DND-41 (cell line): ENCODE data around the gene NPIPA5.
"Not testable (repeated sequence)": the region's sequence is repeated elsewhere in the genome, so short reads cannot be mapped to it uniquely, and the experiment has no call there.

ENCODE experiments used
- CTCF ChIP-seq: IDR thresholded peaks from 2 replicates; pipeline ENCODE4 v1.5.1; 2012; ENCODE audit warnings: borderline replicate concordance, low read length, moderate library complexity, mild to moderate bottlenecking; ENCODE audit not compliant: poor library complexity, severe bottlenecking; ENCODE audit errors: extremely low read depth
- EZH2 ChIP-seq: IDR thresholded peaks from 3 replicates; pipeline ENCODE4 v1.6.1; 2012; ENCODE audit warnings: borderline replicate concordance, low read depth, mild to moderate bottlenecking, moderate library complexity, low read length, inconsistent platforms; ENCODE audit not compliant: severe bottlenecking

GRCh38 chr16:15409476-15409875 is 31.4 kb upstream of the NPIPA5 start:
- not testable (repeated sequence) for TF ChIP-seq CTCF, EZH2
